ENCODE results near the gene CMTM6.
"Not testable (repeated sequence)": the region's sequence is repeated elsewhere in the genome, so short reads cannot be mapped to it uniquely, and the experiment has no call there.

Gene CMTM6

DNA sequence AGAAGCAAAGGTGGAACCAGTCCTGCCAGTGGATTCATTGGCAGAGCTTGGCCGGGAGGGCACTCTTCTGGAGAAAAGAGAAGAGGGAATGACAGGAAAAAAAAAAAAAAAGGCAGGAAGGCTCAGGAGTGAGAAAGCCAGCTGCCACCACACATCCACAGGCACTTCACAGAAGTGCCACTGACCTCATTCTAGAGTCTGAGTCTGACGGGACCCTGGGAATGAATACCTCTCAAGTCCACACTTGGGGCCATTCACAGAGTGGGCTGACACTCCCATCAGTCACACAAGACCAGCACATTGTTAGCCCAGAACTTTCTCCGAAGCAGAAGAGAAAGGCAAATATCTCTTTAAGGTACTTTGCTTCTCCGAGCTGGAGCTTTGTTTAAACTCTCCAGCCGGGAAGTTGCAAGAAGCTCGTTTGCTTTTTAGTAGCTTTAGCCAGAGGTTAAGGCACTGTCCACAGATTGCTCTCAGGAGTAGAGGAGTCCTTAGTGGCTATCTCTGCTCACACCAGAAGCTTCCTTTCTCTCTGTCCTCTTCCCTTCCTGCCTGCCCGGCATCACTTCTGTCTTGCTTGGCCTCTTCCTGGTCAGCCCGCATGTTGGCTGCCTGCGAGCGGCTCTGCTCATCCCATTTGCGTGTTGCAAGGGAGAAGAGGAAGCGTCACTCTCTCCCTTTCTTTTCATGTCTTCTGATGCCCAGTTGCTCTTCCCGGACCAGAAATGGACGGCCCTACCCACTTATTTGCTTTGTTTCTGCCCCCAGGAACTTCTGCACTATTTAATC lies 53.8 kb downstream of the CMTM6 start:
- no peak for DNase-seq (ENCODE audit: low read depth in 4 of 4, low spot score in 1 of 4)

DNA sequence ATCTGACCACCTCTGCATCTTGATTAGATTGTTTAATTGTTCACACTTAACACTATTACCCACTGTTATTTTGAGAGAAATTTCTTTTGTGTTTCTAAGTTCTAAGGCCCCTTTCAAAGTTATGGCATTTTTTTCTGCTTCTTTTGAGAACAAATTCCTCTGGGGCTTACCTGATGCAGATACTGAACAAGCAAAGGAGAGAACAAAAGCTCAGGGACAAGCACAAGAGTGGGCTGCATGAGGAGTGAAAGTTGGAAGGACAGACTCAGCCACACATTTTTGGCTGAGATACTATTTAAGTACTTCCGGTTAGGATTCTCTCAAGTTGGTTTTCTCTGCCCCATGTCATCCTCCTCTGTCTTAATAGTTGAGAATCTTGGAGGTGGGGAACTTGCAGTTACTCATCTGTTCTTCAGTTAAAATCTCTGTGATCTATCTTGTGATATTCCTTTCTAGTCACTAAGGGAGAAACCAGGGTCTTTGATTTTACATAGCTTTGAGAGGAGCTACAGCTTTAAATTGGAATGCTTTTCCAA lies 54.7 kb downstream of the CMTM6 start:
- DNase-seq (ENCODE audit: low read depth in 4 of 4, low spot score in 1 of 4) = no peak

DNA sequence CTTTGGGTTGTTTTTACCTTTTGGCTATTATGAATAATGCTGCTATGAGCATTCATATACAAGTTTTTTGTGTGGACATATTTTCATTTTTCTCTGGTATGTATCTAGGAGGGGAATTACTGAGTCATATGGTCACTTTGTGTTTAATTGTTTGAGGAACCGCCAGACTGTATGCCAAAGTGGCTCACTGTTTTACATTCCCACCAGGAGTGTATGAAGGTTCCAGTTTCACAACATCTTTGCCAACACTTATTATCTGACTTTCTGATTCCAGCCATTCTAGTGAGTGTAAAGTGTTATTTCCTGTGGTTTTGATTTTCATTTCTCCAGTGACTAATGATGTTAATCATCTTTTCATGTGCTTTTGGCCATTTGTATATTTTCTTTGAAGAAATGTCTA lies 59.2 kb downstream of the CMTM6 start:
- no peak for DNase-seq (ENCODE audit: low read depth in 4 of 4, low spot score in 1 of 4)

DNA sequence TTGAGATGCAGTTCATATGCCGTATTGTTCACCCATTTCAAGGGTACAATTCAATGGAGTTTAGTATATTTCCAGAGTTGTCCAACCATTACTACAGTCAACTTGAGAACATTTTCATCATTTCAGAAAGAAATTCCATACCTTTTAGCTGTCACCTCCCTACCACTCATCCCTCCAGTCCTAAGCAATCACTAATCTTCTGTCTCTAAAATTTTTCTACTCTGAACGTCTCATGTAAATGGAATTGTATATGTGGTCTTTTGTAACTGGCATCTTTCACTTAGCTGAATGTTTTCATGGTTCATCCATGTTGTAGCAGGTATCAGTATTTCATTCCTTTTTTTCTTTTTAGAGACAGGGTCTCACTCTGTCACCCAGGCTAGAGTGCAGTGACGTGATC lies 59.9 kb downstream of the CMTM6 start:
- no peak for DNase-seq (ENCODE audit: low read depth in 4 of 4, low spot score in 1 of 4)

DNA sequence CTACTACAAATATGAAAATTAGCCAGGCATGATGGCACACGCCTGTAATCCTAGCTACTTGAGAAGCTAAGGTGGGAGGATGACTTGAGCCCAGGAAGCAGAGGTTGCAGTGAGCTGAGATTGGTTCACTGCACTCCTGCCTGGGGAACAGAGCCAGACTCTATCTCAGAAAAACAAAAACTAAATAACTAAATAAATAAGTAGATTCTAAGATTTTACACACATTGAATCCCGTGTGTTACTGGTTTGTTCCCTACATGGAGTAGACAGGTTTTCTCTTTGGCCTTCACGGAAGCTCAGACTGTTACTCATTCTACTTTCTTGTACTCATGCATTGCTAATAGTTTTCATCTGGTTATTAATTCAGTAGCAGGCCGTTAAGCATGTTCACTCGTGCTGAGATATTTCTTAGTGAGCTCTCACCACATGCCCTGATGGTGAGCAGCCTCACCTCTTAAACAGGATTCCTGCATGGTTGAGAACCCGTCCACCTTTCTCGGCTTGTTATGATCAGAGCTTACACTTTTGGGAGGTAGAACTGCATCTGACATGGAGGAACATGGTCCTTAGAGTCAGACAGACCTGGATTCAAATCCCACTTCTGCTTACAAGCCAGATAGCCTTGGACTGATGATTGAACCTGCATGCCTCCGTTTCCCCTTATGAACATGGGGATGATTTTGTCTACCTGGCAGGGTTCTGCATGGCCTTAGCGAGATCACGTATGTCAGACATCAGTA lies 61.9 kb downstream of the CMTM6 start:
- no peak for DNase-seq (ENCODE audit: low read depth in 4 of 4, low spot score in 1 of 4)

DNA sequence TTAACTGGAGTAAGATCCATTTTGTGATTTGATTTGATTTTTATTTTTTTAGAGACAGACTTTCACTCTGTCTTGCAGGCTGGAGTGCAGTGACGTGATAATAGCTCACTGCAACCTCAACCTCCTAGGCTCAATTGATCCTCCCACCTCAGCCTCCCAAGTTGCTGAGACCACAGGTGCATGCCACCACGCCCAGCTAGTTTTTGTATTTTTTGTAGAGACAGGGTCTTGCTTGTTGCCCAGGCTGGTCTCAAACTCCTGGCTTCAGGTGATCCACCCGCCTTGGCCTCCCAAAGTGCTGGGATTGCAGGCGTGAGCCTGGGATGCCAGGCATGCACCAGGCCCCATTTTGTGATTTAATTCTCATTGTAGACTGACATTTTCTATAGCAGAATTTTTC lies 63.2 kb downstream of the CMTM6 start:
- DNase-seq (ENCODE audit: low read depth in 4 of 4, low spot score in 1 of 4) = not testable (repeated sequence)

DNA sequence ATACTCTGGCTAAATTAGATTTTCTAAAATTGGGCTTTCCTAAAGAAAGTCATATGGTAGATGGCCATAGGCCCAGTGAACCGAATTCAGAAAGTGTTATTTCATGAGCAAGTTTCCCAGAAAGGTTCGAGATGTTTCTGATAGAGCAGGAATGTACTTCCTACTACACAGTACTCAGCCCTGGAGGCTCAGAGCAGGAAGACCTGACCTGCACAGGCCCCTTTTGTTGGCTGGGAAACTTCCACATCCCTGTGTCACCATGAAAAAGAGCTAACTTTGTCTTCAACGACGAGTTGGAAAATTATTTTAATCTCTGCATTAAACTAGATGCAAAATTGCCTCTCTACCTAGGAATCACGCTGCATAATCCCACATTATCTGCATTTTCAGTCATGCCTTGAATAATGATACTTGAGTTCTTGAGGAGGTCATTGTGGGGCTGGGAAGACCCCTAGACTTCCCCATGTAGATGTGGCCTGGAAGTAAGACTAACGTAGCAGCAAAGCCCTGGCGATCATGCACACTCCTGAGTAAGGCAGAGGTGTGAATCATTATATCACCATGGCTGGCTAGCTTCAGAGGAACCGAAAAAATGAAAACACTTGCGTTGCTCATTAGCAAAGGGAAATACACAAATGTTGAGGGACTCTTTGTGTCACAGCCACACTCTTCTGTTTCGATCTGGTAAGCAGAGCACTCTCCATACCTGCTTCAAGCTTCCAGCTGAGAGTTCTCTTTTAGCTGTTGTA lies 63.9 kb downstream of the CMTM6 start:
- no peak for DNase-seq (ENCODE audit: low read depth in 4 of 4, low spot score in 1 of 4)

DNA sequence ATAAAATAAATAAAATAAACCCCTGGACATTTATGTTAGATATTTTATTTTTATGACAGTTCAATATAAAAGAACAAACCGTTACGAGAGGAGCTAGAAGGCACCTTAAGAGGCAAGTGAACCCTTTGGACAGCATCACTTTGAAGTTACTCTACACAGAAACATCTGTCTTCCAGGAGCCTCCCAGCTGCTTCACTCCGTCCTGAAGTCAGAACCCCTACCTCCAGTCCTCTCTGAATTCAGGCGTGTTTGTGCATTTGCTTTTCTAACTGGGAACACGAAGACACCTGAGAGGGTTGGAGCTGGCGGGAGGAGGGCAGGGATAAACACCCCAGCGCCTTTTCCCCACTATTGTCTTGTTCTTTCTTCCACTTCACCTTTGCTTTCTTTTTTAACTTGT lies 64.8 kb downstream of the CMTM6 start:
- no peak for DNase-seq (ENCODE audit: low read depth in 4 of 4, low spot score in 1 of 4)

DNA sequence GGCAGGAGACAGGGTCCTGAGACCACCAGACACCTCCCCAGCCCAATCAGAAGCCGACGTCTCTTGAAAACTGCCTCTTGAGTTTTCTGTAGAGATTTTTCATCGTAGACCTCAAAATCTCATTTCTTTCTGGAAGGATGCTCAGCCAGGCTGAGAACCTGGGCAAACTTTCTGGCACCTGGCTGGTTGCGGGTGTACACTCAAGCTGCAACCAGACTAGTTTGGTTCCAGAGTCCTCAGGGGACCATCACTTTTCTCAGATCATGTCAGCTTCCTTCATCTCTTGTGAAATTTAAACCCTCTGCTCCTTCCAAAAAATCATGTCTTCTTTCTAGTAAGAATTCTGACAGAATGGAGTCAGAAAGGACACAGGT lies 65.8 kb downstream of the CMTM6 start:
- DNase-seq (ENCODE audit: low read depth in 4 of 4, low spot score in 1 of 4) = no peak

DNA sequence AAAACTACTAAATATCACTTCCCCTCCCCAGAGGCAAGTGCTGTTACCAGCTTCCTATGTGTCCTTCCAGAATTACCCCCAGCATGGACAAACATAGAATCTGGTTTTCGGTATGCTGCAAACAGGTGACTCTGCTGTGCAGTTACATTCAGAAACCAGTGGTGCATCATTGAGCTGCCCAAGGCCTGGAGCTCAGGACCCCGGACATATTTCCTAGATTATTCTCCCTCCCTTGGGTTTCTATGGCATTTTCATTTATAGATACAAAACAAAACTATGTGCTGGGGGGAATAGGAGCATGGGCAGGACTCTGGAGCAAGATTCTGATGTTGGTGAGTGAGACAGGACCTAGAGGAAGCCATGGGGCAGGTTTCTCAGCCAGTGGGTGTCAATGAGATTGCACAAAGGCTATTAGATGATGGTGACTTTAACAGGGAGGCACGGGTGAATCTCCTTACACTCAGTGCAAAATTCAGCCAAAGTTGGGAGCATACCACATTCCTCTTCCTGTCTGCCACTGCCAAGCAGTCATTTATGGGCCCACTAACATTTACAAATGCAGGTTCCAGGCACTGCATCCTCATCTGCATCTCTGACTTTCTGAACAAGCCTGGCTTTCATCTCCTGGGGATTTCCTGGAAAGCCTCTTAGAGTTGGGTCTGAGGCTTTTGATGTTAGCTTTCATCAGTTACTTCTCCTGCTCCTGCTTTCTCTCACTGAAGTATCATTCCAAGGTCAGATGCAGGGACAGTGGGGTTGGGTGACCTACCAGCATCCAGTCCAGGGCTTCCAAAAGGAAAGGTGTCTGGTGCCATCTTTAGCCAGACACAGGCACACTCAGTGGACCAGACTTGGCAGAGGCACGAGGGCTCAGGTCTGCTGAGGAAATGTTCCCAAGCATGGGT lies 66.5 kb downstream of the CMTM6 start:
- no peak for DNase-seq (ENCODE audit: low read depth in 4 of 4, low spot score in 1 of 4)

DNA sequence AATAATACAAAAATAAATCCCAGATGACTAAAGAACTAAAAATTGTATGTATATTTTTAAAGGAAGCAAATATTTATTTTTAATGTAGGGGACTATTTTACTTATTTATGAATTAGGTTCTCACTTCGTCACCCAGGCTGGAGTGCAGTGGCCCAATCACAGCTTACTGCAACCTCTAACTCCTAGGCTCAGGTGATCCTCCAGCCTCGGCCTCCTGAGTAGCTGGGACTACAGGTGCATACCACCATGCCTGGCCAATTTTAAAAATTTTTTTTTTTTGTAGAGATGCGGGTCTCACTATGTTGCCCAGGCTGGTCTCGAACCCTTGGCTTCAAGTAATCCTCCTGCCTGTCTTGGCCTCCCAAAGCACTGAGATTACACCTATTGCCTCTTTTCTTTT lies 68.4 kb downstream of the CMTM6 start:
- no peak for DNase-seq (ENCODE audit: low read depth in 4 of 4, low spot score in 1 of 4)

DNA sequence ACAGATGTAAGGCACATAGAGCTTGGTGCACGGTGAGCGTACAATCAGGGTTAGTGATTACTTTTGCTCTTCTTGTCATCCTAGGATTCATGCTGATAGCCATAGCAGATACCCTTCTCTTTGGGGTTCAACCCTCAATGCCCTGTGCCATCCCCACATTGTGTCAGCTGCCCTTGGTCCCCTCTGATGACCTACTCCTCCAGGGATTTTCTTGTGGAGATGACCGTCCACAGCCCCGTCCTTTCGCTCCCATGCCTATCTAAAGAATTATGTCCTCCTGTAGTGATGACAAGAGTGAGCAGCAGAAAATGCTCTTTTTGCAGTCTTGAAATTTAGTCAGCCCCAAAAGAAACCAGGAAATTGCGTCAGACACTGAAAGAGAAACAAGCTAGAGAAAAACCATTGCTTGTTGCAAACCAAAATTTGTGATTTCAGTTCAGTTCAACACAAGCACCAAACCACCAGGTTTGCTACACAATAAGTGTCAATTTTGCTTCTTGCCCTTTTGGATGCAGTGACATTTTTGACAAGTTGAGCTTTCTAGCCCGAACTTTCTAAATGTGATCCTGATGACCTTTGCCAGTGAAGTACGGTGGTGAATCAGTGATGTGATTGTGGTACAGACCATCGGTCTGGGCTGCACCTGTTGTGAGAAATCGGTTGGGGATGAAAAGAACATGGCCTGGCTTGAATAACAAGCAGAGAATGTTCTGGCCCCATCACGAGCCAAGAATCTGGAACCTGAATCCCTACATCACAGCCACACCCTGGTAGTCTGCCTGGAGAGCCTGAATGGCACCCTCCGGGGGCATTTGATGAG lies 69.7 kb downstream of the CMTM6 start:
- no peak for DNase-seq (ENCODE audit: low read depth in 4 of 4, low spot score in 1 of 4)

DNA sequence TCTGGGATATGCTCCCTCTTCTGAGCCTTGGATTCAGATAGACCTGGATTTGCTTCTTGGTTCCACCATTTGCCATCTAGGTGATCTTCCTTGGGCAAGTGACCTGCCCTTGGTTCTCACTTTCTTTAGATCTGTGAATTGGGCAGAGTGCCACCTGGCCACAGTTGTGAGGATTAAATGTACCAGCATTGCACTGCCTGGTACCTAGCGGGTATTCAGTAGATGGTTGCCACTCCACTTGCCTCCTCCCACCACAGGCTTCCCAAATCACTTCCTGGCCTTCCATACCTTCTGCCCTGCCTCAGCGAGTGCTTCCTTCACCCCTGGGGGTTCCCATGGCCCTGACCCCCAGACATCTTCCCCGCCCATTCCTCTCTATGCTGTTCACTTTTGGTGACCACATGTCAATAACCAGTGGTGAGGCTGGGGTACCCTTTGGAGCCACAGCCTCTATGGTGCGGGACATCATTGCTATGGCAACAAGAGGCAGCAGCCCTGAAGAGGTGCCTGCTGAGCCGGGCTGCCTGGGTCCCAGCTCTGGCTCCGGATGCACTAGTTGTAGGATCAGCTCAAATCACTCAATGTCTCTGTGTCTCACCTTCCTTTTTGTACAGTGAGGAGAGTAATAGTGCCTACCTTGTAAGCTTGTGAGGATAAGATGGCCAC lies 70.5 kb downstream of the CMTM6 start:
- DNase-seq (ENCODE audit: low read depth in 4 of 4, low spot score in 1 of 4) = no peak

DNA sequence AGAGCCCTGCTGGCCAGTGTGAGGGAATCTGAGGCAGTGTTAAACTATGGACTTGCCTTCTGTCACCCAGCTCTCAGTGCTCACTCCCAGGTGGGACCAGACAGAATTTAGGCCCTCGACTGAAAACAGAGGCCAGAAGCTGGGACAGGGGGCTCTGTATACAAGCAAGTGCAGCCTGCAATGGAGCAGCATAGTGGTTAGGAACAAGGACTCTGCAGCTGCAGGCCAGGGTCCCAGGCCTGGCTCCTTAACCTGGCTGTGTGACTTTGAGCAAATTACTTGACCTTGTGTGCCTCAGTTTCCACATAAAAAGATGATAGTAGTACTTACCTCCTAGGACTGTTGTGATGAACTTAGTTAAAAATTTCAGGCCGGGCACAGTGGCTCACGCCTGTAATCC lies 71.2 kb downstream of the CMTM6 start:
- no peak for DNase-seq (ENCODE audit: low read depth in 4 of 4, low spot score in 1 of 4)

Measured in stimulated activated CD4-positive, alpha-beta T cell treated with anti-CD3 and anti-CD28 coated beads, Interleukin-1b, Interleukin-23, amount 100 ng/mL, for 24 hours (primary cell).